HL-60/S4 (cell line): ENCODE data around the gene GART.
"Not testable (repeated sequence)": the region's sequence is repeated elsewhere in the genome, so short reads cannot be mapped to it uniquely, and the experiment has no call there.

ENCODE experiments used
- in situ Hi-C: fragments of 300-500 bp; cut with MboI; formaldehyde crosslinking; loops from 2 replicates; pipeline ENCODE4 v1.14.3; 2022; ENCODE audit warnings: low sequenced_read_pairs

GART gene

DNA sequence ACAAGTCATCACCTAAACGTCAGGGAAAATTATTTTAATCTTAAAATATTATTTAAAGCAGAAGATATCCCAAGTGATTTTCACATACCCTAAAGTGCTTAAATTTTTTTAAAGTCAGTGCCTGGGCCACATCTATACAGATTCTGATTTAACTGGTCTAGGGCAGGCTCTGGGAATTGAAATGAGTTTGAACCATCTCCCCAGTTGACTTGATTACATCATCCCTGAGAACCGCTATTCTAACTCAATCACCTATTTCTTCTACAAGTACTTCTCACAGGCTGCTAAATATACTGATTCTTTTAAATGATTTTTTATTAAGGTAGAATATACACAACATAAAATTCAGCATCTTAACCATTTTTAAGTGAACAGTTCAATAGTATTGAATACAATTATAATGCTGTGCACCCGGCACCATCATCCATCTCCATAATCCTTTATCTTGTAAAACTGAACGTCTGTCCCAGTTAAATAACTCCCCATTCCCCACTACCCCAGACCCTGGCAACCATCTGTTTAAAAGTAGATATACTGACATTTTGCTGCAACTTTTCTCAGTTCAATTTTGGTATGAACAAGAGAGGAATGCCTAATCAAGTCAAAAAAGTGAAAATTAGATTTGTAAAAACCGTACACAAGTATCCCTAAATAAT is 19.5 kb downstream of the GART start:
- in situ Hi-C loops, result loop anchor here (10.0 kb wide), 1 partner anchor 62 kb away; the partner anchor contains the start of gene DONSON

GRCh38 chr21:33518899-33519298 is 23.0 kb downstream of the GART start:
- in situ Hi-C loops, result no loop called here

GRCh38 chr21:33514229-33514628 is 27.7 kb downstream of the GART start:
- in situ Hi-C loops, result no loop called here

GRCh38 chr21:33512481-33512880 is 29.4 kb downstream of the GART start:
- in situ Hi-C loops, result no loop called here

DNA sequence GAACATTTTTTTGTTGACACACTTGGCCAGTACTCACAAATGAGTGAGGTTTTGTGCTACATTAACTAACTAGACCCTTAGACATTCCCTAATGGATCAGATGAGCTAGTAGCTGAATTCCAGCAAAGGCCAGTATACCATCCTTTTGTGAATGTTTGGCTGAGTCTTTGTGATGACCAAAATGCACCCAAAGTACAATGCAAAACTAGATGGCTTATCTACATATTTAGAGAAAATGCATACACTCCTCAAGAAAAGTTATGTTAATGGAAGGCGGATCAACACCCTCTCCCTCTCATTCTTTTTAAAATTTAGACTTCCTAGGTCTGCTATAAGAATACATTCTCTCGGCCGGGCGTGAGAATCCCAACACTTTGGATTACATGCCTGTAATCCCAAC is 30.3 kb downstream of the GART start:
- in situ Hi-C loops, result no loop called here

DNA sequence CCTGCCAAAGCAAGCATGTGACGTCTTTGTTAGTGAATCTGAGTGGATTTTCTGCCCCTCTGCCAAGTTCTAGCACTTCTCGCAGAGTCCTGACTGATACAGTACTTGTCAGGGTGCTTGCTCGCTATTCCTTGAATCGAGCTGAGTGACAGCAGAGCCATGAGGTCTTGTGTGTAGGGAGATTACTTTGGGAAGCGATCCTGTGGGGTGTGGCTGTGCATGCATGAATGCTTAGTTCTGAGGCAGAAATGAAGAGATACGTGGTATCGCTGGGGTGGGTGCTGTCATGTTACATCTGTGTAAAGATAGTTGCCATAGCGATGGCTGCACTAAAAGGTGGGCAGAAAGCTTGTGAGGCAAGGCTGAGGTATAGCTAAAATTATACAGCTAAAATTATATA is 31.1 kb downstream of the GART start:
- in situ Hi-C loops, result no loop called here

- in situ Hi-C loops, result not testable (repeated sequence)
Observed at GRCh38 chr21:33507003-33507402, 34.9 kb downstream of the GART start.

GRCh38 chr21:33505833-33506232 is 36.1 kb downstream of the GART start:
- in situ Hi-C loops, result no loop called here

GRCh38 chr21:33496345-33496744 is 45.6 kb downstream of the GART start:
- in situ Hi-C loops, result no loop called here

- in situ Hi-C loops, result no loop called here
Observed at GRCh38 chr21:33495743-33496142, 46.2 kb downstream of the GART start.

- in situ Hi-C loops, result no loop called here
Observed at GRCh38 chr21:33493756-33494155, 48.2 kb downstream of the GART start.

DNA sequence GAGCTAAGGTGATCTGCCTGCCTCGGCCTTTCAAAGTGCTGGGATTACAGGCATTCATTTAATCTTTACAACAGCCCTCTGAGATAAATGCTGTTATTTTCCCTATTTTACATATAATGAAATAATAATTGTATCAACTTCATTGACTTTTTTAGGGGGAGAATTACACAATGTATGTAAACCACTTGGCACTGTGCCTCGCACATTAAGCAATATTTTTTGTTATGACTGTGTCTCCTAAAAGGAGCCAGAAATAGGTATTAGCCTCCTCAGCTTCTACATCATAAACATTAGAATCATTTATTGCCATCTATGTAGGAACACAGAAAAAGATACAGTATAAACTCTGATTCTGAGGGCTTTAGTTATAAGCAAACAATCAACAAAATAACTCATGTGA is 49.3 kb downstream of the GART start:
- in situ Hi-C loops, result no loop called here

GRCh38 chr21:33491373-33492102 is 50.4 kb downstream of the GART start, which contains the start of gene DNAJC28:
DNAJC28 (minus strand) TSS chr21:33491716; CDS start chr21:33489393, 2,323 bp downstream.
- in situ Hi-C loops, result no loop called here

DNA sequence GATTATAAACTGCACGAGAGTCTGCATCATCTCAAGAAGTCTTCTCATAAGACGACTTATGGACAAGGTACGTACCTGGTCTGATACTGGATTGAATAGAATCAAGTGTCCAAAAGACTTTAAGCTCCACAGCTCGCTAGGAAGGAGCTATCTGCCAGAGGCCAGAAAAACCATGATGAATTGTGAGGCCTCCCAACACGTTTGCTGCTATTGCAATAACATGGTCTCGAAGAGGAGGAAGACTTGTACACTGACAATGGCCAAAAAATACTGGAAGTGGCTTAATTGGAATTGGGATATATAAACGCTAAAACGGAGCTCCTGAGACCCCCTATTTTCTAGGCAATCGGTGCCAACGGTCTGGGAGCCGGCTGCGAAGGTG is 50.9 kb downstream of the GART start:
- in situ Hi-C loops, result no loop called here

DNA sequence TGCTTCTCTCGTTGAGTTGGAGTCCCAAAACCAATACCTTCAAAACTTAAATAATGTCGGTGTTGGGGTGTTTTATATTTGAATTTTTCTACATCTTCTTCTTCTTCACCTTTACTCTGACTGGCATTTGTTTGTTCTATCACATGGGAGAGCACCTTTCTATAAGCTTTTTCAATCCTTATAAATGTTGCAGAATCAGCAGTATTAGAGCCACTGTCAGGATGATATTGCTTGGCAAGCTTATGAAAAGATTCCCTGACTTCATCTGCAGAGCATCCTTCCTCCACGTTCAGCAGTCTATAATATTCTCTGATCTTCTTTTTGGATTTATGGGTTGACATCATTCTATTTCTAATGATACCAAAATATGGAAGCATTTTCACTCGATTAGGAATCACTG is 53.0 kb downstream of the GART start:
- in situ Hi-C loops, result no loop called here

- in situ Hi-C loops, result no loop called here
Observed at GRCh38 chr21:33487996-33488395, 53.9 kb downstream of the GART start.

DNA sequence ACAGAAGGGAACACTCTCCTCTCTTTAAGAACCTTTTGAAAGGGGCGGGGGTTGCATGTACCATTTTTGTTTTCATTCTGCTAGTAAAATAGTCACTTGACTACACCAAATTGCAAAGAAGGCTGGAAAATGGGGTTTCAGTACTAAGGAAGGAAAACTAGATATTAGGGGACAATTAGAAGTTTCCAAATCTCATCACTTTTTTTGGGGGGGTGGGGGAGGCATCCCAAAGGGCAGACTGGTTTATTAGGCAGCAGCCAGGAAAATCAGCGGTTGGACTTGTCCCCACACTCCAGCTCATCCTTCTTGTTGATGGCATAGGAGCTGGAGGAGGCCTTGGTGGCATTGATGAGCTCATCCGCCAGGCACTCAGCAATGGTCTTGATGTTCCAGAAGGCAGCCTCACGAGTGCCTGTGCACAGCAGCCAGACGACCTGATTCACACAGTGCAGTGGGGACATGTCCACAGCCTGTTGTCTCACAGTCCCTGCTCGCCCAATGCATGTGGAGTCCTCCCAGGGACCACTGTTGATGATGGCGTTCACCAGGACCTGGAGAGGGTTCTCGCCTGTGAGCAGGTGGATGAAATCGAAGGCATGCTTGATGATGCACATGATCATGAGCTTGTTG is 60.5 kb downstream of the GART start:
- in situ Hi-C loops, result no loop called here

DNA sequence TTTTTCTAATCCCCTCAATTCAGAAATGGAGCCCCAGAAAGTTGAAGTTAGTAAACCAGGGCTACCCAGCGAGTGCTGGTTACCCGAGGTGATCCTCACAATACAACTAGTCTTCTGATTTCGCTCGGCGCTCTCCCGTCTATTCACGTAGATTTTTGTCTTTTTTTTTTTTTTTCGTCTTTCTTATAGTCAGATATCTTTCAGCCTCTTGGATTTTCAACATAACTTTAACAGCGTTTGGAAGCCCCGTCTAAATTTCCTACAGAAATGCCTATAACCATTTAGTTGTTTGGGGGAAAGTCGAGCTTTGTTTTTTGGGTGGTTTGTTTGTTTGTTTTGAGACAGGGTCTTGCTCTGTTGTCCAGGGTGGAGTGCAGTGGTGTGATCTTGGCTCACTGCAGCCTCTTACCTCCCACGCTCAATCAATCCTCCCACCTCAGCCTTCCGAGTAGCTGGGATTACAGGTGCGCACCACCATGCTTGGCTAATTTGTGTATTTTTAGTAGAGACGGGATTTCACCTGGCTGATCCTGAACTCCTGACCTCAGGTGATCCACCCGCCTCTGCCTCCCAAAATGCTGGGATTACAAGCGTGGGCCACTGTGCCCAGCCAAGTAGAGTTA is 61.3 kb downstream of the GART start:
- in situ Hi-C loops, result no loop called here

DNA sequence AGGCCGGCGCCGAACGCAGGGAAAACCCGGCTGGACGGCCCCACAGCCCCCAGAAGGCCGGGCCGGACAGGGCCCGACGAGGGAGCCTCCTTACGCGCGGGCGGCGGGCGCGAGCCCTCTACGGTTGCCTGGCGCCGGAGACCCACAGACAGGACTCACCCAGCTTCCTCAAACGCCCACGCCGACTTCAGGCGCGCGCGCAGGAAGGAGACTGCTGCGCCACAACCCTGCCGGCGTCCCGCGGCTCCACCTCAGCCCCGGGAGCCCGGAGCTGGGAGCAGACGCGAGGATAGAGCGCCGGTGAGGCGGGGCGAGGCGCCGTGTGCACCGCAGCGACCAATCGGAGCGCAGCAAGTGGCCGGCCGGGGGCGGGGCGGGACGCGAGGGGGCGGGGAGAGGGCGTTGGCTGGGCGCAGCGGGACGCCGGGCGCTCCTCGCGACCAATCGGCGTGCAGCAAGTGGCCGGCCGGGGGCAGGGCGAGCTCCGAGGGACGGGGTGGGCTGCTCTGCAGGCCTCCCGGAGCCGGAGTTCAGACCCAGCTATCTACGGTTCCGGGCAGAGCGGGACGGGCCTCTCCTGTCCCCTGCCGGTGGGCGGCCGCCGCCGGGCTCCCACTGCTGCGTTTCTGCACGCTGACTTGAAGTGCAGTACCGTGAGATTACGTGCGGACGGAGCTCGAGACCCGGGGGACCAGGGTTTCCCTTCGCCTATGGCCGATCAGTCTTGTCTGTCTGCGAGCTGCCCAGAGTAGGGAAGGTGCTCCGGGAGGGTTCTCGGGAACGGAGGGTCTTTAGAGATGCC is 62.0 kb downstream of the GART start, which contains the start of gene TMEM50B:
Gene TMEM50B, minus strand, starts transcription at position 296 of the 802 bp plus-strand sequence. CDS start 11,089 bp downstream, outside the sequence.
- in situ Hi-C loops, result no loop called here

GRCh38 chr21:33478935-33479678 is 62.8 kb downstream of the GART start:
- in situ Hi-C loops, result no loop called here
